HL-60/S4 treated with phorbol 12-myristate 13-acetate at 8.2 ng/mL for 4 days and 3 days (cell line): ENCODE results near the gene PTPRN2.
"Not testable (repeated sequence)": the region's sequence is repeated elsewhere in the genome, so short reads cannot be mapped to it uniquely, and the experiment has no call there.

ENCODE experiments used
- in situ Hi-C: fragments of 300-500 bp; cut with MboI; formaldehyde crosslinking; loops from 2 replicates; pipeline ENCODE4 v1.15.0; 2022; ENCODE audit warnings: low sequenced_read_pairs

PTPRN2 gene

DNA sequence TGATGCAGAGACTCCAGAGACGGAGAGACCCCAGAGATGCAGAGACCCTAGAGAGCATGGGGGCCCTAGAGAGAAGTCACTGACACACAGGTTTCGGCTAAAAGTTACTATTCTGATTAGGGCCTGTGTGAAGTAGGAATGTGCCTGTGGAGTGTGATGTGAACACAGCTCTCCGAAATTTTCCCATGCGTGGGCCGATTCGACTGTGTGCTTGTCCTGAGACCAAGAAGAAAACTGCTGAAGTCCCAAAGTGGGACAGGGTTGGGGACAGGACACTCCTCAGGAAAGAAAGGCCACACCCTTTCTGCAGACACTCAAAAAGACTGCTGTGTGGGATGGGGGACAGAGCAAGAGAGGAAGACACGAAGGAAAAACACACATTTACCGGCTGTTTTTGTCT lies 533.5 kb downstream of the PTPRN2 start:
- in situ Hi-C loops: no loop called here

DNA sequence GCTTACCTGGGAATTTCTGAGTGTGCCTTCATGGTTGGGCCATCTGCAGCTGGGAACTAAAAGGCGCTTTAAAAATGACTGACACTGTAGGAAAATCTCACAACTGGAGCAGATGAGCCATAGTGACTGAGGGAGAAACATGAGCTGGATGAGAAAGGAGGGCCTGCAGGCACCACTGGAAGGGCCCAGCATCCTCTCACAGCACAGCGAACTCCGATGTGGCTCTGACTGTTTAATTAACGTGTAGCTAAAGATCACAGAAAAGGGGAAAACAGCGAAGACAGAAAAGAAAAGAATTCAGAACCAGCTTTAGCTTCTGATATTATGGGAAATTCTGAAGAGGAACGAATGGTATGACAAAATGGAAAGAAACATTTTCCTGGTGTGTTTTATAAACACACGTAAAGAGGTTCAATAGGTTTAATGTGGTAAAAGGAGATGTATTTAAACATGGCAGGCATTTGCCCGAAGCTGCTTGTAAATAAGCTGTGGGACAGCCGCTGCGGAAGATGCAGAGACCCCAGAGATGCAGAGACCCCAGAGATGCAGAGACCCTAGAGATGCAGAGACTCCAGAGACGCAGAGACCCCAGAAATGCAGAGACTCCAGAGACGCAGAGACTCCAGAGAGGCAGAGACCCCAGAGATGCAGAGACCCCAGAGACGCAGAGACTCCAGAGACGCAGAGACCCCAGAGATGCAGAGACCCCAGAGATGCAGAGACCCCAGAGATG lies 534.3 kb downstream of the PTPRN2 start:
- in situ Hi-C loops: no loop called here

DNA sequence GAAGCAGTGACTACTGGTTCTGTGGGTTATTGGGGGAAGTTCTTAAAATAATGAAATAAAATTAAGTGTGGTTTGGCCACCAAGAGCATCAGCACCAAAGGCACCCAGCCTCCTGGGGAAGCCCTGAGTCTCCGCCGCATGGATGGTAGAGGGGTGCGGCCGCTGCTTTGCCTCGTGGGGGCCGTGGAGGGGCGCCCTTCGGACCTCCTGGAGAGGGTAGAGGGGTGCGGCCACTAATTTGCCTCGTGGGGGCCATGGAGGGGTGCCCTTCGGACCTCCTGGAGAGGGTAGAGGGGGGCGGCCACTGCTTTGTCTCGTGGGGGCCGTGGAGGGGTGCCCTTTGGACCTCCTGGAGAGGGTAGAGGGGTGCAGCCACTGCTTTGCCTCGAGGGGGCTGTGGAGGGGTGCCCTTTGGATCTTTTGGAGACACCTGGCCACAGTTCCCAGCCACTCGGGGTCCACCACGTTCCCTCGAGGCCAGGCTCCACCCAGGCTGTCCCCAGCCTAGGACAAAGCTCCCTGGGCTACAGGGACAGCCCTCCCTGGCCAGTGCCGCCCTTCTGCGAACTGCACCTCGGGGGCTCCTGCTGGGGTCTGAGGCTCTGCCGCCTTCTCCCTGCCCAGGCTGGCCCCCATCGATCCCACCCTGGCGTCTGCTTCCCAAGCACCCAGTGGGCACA lies 535.1 kb downstream of the PTPRN2 start:
- in situ Hi-C loops: no loop called here

DNA sequence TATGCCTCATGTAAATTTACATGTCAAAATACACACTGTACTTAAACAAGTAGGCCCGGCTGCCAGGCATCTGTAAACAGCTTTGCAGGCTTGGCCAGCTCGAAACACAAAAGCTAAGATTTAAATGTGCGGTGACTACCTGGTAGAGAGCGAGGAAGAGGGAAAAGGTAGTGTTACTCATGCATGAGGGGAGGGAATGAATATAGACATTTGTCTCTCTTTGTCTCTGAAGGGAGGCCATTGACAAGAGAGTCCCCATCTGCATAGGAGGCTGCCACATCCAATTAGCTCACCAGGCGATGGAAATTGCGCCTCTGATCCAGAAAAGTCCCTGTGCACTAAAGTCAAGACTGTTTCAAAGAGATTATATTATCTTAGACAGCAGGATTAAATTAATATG lies 535.8 kb downstream of the PTPRN2 start:
- in situ Hi-C loops: no loop called here

DNA sequence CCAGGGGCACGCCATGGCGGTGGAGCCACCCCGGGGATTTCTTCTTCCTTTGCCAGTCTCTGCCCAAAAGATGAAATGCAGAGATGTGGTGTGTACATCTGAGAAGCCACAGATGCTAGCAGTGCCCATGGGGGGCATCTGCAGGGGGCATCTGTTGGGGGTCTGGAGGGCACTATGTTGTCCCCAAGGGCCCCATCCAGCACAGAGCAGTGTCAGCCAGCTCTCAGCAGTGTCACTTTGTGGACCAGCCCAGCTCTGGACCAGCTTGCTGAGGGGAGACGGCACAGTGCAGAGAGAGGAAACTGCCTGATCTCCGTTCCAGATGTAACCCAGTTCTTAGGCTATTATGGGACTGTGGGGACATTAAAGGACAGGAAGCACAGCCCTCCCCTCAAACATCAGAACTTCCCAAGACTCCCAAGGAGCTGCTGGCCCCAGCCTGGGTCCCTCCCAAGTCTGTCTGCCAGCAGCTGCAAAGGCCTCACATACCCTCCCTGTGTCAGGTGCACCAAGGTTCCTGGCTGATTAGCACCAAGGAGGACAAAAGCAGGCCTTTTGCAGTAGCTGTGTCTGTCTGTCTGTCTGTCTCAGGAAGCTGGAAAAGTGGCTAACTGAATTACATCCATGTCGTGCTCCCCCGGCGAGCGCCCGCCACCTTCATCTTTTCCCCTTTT lies 536.5 kb downstream of the PTPRN2 start:
- in situ Hi-C loops: no loop called here

DNA sequence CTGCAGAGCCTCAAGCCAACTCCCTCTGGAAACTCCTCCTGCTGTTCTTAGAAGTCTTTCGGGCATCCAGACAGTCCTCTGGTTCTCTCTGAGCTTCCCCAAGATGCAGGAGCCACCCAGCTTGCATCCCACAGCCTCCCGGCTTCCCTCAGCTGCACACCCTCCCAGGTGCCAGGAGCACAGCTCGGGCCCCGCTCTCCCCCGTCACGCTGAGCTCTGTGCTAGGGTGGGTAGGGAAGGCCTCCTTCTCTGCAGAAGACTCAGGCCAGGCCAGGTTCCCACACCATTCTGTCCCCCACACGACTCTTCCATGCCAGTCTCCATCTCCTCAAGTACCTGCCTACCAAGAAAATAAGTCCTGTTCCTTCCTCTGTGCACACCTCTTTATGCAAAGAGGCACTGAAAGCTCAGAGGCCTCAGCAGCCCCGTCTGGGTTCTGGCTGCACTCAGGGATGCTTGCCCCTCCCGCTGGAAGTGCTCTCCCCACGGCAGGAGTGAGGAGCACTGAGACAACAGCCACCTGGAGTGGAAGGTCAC lies 537.1 kb downstream of the PTPRN2 start:
- in situ Hi-C loops: no loop called here

DNA sequence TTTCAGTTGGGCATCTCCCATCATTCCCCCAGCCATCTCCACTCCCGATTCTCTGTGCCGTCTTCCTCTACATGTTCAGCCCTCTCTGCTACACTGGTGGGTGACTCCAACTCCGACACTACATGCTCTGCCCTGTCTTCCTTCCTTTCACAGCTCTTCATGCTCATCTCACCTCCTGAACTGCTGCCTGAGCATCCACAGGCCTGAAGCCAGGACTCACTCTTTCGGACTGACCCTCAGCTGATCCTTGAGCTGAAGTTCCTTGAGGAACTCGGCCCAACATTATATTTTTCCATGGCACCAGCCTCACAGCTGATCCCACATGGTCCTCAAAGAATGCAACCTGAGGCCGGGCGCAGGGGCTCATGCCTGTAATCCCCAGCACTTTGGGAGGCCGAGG lies 538.4 kb downstream of the PTPRN2 start:
- in situ Hi-C loops: no loop called here

DNA sequence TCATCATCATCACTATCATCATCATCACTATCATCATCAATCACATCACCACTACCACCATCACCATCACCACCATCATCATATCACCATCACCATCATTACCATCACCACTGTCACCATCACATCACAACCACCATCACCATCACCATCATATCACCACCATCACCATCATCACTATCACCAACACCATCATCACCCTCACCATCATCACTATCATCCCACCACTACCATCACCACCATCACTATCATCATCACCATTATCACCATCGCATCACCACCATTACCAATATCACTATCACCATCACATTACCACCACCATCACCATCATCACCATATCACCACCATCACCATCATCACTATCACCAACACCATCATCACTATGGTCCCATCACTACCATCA lies 539.1 kb downstream of the PTPRN2 start:
- in situ Hi-C loops: no loop called here

DNA sequence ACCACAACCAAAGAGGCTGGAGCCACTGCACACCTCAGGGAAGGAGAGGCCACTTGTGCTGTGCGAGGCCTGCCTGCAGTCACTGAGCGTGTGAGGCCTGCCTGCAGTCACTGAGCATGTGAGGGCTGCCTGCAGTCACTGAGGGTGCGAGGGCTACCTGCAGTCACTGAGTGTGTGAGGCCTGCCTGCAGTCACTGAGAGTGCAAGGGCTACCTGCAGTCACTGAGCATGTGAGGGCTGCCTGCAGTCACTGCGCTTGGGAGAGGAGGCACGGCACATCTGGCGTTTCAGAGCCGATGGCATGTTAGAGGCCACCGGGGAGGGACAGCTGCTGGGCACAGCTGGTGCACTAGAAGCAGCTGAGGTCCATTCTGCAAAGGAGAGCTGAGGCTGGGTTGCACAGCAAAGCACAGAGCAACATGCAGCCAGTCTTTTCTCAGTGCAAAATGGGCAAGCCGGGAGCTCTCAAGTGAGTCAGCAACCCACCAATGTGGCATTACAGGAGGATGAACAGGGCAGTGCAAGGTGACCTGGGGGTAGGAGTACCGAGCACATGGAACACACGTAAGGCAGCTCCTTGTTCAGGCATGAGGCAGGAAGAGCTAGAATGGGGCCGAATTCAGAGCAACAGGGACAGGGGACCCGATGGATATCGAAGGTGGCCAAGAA lies 540.1 kb downstream of the PTPRN2 start:
- in situ Hi-C loops: no loop called here

DNA sequence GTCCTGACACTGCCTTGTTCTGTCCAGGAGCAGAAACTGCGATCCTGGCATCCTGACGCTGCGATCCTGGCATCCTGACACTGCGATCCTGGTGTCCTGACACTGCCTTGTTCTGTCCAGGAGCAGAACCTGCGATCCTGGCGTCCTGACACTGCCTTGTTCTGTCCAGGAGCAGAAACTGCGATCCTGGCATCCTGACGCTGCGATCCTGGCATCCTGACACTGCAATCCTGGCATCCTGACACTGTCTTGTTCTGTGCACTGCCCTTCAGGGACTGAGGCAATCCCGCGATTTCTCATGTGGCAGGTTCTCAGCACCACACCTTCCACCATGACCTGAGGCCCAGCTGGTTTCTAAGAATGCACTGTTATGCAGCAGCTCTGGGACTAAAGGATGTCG lies 541.4 kb downstream of the PTPRN2 start:
- in situ Hi-C loops: not testable (repeated sequence)

DNA sequence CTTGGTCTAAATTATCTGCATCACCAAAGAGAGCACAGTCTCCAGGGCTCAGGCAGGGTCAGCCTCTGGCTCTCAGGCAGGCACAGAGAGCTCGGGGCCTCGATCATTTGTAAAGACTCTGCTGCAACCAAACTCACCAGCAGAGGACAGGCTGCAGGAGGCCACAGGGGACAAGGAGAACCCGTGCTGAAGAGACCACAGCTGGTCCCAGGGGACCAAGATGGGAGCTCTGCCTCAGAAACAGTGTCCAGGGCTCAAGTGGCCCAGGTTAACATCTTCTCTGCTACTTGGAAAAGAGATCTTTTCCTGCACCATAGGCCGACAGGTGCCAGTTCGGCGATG lies 543.2 kb downstream of the PTPRN2 start:
- in situ Hi-C loops: no loop called here

DNA sequence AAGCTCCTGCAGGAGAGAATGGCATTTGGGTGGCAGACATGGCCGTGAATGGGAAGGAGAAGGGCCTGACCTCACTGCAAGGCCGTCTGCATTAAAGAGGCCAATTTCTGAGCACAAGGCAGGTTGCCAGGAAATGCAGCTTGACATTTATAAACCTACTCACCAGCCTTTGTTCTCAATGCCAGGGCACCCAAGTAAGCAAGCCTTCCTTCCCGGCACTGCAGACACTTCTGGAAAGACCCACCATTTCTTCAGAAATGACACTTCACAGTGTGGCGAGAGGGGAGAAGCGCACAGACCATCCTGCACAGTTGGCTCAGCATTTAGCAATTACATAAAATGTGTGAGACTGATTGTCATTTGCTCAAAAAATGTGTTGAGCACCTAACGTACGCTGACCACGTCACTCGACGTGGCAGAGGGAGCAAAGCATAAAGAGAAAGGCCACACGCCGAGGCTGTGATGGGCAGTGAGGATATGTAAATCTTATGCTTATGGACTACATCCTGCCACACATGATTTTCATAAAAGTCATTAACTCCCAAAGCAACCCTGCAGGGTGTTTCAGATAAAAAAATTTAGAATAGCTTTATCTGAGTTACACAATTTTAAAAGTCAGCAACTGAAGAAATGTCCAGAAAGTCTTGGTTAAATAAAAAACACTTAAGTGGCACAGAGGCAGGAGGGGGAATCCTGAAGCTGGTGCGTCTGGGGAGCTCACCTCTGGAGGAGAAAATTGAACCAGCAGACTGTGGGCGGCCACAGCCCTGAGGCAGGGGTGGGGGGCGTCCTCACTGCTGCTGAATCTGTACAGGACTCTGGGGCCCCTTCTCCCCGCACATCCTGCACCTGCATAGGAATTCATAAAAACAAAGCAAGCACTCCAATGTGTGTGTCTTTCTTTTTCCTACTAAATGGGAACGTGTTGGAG lies 543.8 kb downstream of the PTPRN2 start:
- in situ Hi-C loops: no loop called here

DNA sequence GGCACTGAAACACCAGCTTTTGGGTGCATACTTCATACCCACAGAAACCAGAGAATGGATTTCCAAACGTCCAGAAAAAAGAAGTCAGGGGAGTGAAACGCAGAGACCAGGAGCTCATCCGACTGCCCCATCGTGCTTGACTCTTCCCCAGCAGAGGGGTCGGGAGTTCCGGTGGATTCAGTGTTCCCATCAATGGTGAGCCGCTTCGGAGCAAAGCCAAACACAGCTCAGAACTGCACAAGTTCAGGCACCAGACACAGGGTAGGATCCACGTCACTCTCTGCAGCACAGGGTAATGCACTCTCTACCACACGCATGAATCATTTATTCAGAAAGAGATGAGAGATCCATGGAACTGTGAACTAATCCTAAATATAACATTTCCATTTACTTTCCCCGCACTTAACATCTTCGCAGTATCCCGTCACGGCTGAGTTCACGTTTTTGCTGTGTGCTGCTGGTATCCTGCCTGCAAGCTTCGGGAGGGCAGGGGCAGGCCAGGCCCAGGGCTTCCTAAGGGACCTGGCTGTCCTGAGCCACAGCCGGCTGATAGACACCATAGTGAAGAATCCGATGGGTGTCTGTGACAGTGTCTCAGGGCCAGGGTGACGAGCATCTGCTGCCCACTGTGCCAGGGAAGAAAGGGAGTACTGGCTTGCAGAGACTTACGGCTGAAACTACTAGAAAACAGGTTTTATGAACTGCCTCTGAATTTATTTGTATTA lies 545.3 kb downstream of the PTPRN2 start:
- in situ Hi-C loops: no loop called here

DNA sequence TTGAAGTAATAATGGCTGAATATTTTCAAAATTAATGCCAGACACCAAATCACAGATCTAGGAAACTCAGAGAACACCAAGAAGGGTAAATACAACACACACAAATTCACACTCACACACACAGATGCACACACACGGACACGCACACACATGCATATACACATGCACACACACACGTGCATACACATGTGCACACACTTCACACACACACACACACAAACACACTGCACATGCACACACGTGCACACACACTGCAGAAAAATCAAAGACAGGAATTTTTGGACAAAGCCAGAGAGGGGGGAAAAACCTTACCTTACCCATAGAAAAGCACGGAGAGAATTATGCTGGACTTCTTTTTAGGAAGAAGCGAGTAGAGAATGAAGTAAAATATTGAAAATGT lies 547.4 kb downstream of the PTPRN2 start:
- in situ Hi-C loops: no loop called here

DNA sequence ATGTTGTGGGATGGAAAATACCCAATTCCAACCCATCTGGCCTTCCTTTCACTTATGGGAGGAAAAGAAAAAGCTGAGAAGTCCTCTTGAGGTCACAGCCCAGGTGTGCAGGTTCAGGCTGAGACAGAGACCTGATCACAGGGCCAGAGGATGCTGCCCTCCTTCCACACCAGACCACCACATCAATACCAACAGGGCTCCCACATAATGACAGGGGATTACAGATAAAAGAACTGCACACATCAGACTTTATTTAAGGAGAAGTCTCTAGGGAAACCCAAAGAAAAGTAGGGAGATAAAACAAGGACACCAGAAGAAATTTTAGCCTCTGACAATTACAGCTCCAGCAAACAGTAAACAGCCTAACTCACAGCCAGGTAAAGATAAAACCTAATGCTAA lies 548.4 kb downstream of the PTPRN2 start:
- in situ Hi-C loops: no loop called here

DNA sequence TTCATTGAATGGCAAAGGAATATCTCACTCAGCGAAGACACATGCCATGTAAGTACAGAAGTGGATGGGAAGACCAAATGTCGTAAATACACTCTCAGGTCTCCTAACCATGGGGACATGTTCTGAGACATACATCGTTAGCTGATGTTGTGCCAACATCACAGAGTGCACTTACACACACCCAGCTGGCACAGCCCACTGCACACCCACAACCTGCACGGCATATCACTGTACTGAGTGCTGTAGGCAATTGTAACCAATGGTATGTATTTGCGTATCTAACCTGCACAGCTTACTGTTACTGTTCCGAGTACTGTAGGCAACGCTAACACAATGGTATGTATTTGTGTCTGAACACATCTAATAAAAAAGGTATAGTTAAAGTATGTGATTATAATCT lies 550.4 kb downstream of the PTPRN2 start:
- in situ Hi-C loops: no loop called here

DNA sequence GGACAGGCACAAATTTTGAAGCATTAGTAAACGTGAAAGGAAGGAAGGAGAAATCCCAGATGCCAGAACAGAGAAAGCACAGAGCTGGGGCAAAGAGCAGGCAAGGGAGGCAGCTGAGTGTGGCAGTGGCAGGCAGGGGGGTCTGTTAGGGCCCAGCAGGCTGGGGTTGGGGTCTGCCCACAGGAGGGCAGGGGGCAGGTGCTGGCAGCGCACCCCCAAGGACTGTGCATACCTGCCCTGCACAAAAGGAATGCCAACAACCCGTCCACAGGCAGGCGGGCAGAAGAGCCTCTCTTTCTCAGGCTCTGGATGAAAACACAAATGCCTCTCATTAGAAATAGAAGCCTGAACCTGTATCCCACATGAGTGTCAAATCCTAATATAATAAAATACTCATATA lies 552.3 kb downstream of the PTPRN2 start:
- in situ Hi-C loops: no loop called here

DNA sequence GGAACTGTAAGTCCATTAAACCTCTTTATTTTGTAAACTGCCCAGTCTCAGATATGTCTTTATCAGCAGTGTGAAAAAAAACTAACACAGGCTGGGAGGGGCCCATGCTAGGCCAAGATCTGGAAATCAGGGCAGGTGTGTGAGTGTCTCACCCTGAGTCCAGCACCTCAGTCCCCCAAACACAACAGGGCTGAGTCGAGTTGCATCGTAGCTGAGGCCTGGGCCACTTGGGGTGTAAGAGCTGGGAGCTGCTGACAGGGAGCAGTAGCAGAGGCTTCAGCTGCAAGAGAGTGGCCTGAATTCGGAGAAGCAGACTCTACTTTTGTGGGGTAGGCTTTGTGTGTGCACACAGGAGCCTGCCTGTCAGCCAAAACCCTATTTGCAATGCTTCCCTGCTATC lies 553.1 kb downstream of the PTPRN2 start:
- in situ Hi-C loops: no loop called here

DNA sequence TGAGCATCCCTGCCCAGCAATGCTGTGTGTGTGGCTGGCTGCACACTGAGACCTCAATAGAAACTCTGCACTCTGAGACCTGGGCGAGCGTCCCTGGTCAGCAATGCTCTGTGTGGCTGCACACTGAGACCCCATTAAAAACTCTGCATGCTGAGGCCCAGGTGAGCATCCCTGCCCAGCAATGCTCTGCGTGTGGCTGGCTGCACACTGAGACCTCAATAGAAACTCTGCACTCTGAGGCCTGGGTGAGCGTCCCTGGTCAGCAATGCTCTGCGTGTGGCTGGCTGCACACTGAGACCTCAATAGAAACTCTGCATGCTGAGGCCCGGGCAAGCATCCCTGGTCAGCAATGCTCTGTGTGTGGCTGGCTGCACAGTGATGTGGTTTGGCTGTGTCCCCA lies 553.7 kb downstream of the PTPRN2 start:
- in situ Hi-C loops: not testable (repeated sequence)

DNA sequence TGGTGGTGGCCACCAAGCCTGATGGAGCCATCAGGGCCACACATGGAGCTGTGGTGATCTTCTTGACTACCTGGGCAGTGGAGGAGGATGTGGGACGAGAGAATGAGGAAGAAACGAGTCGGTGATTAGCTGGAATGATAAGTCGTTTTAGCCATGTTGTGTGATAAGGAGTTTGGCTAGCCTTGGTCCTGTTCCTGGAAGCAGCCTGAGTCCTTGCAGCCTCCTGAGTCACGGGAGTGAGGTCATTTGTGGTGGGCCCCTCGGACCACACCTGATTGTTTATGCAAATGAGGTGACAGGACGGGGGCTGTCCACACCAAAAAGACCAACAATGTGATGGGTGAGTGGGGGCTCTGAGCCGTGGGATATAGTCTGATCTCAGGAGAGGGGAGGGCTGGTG lies 554.4 kb downstream of the PTPRN2 start:
- in situ Hi-C loops: no loop called here
